Stimulated activated CD8-positive, alpha-beta memory T cell treated with anti-CD3 and anti-CD28 coated beads, Interleukin-7, amount 100 ng/mL, for 24 hours (primary cell): ENCODE data around the gene TENM4.

Experiments
- DNase-seq: peaks from one replicate; pipeline ENCODE4 v3.0.0-alpha.2; 2020; ENCODE audit warnings: low read depth

TENM4 gene

DNA sequence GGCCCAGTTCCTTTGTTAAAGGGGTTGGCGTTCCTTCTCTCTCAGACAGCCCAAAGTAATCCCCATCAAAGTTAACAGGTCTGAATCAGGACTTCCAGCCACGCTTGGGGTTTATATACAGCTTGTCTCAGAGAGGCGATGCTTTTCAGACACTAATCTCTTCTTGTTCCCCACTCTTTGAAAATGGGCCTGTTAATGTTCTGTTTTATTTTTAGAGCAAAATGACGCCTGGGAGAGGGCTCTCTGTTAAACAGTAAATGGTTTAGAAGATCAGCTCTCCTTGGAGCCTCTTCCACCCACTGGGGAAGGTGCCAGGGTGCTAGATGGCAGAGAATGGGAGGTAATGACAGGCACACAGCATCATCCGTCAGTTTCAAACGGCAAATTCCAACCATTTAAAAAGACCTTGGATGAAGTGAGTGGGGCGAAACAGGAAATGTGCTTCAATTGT is 630.2 kb downstream of the TENM4 start:
- DNase-seq: no peak

DNA sequence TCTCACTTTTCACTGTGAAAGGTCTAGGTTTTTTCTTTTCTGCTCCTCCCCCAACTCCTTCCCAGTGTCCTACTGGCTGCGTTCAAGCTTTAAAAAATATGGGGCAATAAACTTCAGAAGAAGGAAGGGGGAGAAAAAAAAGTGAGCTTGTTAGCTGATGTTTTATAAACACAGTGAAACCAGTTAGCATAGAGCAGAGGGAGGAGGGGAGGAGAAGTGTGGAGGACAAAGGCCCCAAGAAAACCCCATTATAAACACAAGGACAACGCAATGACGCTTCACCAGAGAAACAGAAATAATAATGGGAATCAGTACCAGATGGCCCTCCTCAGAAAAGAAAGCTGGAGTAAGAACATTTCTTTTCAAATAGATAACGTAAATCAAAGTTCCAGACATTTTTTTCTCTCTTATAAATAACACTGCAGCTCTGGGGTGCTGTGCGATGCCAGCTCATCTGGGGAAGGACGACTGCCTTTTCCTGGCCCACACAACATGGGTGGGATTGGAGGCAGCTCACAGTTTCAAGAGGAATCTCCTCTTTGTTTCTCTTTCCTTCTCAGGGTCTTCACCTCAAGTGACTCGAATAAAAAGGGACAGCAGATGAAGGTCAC is 630.8 kb downstream of the TENM4 start:
- no peak for DNase-seq

DNA sequence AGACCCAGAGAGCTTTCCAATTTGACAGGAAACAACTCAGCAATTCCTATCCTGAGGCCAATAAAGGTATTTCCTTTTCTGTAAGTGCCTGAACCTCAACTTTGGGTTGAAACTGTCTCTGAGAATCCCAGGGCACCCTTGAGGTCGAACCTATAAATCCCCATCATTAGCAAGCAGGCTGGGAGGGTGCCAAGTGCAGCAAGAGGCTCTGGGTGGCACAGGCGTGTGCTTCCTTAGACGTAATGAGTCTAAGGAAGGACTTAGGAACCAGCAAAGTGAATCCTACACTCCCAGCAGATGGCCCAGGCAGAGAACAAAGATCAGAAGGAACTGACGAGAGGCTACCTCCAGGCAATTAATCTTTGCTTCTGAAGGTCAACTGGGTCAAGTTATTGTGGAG is 631.9 kb downstream of the TENM4 start:
- no peak for DNase-seq

DNA sequence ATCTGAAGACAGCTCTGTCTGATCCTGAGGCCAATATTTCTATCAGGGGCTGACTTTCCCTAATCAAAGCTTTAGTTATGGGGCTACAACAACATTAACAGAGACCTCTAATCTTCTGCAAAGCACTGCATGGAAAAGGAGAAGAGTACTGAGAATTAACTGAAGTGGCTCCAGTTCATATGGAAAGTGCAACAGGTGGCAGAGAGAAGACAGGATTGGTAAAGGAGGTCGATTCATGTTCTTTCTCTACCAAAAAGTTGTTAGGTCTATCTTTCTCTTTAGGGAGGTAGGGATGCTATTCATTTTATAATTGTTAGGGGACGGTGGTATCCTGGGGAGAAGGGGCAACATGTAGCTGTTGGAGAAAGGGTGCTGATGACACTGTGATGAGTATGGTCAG is 633.5 kb downstream of the TENM4 start:
- no peak for DNase-seq

DNA sequence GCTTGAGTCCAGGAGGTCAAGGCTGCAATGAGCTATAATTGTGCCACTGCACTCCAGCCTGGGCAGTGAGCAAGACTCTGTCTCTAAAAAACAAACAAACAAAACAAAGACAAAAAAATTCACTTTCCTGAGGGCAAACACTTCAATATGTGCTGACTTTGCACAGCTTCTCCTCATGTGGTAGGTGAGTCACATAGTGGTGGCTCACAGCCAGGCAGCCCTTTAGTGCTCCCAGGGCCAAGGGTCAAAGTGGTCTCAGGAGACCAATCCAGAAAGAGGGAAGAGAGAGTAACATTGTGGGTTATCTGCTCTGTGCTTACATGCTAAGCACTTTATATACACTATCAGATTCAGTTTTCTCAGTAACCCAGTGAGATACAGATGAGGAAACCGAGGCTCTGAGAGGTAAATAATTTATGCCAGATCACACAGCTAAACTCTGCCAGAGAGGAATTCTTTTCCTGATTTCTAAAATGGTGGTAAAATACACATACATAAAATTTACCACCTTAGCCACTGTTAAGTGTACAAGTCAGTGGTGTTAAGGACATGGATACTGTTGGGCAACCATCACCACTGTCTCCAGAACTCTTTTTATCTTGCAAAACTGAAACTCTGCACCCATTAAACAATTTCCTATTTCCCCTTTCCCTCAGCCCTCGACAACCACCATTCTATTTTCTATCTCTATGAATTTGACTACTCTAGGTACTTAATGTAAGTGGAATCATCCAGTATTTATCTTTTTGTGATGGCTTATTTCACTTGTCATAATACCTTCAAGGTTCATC is 634.4 kb downstream of the TENM4 start:
- no peak for DNase-seq

DNA sequence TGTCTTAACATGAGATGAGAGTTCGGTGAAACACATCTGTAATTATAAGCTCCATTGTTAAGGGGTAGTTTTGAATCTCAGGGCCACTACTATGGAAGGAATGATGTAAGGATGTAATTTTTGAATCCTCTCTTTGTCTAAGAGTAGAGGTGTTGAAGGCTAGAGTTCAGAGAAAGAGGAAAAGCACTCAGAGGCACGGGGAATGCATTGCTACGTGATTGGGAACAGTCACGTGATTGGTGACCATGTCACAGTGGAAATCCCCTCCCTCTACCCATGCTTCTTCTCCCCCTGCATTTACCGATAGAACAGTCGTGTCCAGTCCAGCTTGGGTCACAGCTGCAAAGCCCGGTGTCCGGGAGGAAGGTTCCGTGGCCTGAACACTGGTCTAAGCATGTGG is 635.8 kb downstream of the TENM4 start:
- DNase-seq: no peak

DNA sequence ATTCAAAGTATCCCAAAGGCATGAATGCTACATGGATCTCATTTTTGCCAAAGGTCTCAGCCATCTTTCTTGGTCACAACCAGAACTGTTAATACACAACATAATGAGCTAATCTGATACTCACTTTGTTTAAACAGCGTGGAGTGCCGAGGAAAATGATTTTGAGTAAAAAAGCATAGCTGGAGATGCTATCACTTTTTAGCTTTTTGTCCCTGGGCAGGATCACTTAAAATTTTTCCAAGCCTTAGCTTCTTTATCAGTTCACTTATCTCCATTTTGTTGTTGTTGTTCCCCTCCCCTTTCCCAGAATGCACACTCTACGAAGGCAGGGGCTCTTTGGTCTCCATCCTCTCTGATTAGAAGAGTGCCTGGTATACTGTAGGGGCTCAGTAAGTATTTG is 636.8 kb downstream of the TENM4 start:
- no peak for DNase-seq

DNA sequence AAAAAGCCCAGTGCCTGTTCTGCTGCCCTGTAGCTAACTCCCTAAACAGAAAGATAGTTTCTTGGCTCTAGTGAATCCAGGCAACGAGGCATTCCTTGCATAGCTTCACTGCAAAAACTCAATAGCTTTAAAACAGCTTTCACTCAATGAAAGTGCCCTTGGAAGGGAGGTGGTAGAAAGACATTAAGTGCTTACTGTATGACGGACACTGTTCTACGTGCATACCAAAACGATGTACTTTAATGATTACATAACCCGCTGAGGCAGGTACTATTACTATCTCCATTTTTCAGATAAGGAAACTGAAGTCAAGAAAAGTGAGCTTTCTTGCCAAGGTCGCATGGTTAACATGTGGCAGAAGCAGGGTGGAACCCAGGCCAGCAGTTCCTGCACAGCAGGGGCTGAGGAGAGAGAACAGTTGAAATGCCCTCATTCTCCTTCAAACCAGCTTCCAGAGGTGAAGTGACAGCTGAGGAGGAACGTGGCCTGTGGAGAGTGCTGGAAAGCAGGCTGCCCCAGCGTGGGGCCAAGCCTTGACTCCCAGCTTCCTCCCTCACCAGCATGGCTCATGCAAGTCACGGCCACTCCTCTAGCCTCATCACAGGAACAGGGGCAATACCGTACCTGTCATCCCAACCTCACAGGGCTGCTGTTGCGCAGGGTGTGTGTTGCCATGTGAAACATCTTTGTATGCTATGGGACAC is 638.6 kb downstream of the TENM4 start:
- DNase-seq: no peak

DNA sequence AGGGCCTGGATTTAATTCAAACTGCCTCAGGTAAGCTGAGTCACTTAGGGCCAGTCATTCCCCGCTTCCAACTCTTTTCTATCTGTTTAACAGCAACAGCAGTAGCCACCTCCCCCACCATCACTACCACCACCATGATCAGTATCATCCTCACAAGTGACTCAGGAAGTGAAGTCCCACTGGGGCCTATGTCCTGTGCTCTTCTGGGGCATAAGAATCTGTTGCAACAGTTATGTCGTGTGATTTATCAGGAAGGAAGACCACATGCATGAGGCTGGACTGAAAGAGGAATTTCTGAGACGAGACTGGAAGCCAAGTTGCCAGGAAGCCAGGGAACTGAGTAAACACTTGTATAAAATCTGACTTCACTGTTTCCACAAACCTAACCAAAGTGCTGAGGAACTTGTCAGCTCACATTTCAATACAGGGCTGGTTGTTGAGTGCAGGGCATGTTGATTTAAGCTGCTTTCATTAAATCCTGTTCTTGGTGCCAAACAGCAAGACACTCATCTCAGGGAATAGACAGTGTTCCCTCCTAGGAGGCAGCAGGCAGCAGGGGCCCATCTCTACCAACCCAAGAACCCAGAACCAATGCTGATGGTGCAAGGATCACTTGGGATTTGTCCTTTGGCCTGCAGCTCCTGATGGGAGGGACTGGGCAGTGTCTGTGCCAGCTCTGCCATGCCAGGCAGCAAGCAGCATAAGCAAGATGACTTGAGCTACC is 639.5 kb downstream of the TENM4 start:
- no peak for DNase-seq

DNA sequence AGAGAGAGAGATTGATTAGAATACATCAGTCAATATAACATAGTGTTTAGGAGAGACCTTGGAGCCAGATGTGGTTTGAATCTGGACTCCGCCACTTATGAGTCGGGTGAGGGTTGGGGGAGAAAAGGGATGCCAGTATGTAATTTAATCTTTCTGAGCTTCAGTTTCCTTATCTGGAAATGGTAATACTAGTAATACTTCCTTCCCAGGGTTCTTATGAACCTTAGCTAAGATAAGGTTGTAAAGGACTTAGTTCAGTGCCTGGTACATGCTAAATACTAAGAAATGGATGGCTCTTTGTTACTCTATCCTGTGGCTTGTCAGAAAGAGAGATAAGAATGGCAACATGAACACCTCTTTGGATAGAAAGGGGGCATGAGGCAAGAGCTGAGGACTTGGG is 640.1 kb downstream of the TENM4 start:
- DNase-seq: no peak

DNA sequence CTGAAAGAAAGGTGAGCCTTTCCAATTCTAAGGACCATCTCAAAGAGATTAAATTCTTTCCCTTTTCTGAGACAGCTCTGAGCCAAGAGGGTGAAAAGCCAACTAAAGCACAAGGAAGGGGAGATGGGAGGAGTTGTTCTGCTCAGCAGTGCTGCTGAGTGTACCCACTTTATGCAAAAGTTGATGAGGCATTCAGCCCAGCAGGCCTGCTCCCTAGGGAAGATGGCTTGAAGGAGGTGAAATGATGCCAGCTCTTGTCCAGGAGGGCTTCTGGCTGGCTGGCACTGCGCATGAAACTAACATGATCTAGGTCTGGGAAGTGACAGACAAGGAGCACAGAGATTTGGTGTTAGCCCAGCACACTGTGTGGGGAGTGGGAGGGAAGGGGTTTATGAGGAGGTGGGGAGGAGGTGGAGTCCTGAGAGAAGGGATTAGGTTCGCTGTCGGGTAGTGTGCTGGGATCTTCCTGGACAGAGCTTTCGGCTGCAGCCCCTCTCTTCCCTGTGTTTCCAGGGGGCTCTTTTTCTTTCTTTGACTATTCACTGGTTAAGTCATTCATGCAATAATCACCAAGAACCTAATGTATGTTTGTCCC is 640.6 kb downstream of the TENM4 start:
- DNase-seq: no peak

DNA sequence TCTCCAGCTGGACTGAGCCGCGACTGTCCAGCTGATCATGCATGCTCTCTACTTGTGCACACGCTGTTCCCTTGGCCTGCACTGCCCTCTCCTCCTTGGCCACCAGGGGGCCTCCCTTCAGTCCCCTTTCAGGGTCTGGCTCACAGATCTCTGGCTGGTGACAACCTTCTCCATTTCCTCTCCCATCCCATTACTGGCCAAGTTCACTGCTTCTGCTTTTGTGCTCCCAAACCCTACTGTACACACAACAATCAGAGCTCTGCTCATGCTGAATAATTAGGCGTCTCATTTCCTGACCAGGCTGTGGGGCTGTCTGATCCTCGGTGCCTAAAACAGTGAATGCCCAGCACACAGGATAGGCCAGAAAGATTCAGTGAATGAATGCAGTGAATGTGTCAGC is 642.2 kb downstream of the TENM4 start:
- no peak for DNase-seq

DNA sequence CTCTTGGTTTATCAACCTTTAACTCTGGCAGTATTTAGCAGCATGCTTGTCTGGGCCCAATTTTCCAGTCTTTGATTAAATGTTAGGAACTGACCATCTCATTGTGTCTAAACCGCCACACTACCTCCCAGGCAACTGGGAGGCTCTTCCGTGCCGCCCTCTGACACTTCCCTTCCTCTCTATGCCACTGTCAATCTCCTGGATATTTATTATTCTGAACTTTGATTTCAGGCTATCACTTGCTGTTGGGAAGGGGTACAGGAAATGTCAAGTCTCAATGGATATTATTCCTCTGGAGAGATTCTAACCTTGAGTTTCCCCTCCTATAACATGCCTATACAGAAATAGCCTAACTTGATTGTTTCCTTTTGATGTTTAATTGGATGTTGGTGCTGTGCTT is 643.3 kb downstream of the TENM4 start:
- DNase-seq: no peak

DNA sequence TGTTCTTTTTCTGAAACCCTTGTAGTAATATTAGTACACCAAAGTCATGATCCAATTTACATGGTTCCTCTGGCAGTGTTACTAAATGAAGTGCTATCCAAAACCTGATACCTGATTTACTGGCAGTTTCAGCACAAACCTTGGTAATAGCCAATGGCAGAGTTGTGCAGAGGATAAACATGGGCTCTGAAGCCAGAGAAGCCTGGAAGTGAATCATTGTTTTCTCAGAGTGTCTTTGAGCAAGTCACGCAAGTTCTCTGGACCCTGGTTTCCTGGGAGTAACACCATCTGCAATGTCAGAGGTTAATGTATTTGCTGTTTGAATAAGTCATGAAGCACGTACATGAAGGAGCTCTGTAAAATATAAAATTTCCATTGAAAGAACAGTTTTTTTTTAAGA is 643.9 kb downstream of the TENM4 start:
- DNase-seq: no peak

DNA sequence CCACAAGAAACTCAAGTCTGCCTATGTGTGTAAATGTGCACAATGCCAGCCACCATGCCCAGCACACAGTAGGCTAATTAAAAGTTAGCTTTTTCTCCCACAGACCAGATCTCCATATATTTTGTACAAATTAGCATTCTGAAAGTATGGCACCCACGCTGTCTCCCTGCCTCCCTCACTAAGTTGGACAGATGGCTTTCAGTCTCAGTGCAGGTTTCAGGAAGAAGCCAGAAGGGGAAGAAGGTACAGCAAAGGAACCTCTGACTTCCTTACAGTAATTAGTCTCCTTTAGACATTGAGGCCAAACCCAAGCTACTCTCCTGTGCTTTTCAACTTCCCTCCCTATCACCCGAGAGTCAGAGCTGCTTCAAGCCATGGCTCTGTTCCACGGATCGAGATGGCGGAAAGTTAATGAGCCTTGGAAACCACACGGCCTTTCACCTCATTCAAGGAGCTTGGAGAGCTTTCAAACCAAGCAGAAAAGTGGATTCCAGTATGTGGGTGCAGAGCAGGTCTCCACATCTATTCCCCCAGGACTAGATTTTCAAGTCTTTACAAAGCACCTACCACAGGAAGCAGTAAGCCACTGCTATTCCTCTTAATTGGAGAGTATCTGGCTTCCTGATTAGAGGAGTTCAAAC is 645.1 kb downstream of the TENM4 start:
- DNase-seq: no peak

DNA sequence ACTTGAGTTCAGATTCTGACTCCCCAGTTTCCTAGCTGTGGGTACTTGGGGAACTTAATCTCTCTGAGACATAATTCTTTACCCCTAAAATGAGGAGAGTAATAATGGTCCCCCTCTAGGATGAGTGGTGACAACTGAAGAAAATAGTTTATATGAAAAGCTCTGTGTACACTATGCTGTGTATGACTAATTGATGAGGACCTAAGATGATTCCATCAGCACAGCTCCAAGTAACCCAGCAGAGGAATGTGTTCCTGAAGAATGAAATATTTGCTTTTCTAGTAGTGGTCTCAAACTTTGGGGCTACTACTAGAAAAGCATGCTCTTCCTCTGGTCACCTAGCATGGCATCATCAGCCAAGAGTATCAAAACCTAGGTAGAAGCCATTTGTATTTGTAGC is 648.9 kb downstream of the TENM4 start:
- DNase-seq: no peak

DNA sequence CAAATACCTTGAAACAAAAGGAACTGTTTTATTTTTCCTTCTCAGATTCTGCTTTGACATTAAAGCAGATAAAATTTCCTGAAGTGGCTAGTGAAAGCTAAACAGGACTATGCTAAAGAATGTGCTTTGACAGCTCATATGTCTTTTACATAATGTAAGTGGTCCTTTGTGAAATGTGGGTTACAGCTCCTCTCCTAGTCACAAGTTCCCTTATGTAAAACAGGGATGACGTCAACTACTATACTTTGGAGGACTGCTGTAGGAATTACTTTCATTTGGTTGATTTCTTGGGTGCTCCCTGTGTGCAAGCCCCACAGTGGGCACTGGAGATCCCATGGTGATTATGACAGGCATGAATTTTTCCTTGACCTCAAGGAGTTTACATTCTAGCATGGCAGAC is 649.6 kb downstream of the TENM4 start:
- DNase-seq: no peak

DNA sequence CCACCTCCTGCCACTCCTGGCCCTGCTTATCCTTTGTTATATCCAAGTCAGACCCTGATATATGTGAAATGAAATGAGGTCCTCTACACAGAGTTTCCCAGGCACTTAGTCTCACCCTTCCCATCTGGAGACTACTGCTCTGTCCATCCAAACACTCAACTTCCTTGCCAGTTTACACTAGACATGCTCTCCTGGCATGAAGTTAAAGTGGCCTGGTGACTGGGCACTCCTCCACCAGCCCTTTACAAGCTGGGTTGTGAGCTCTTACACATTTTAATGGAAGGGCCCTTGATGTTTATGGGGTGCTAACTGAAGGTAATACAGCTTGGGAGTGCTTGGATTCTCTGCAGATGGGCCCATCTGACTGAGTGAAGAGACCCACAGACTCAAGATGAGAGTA is 650.0 kb downstream of the TENM4 start:
- no peak for DNase-seq

DNA sequence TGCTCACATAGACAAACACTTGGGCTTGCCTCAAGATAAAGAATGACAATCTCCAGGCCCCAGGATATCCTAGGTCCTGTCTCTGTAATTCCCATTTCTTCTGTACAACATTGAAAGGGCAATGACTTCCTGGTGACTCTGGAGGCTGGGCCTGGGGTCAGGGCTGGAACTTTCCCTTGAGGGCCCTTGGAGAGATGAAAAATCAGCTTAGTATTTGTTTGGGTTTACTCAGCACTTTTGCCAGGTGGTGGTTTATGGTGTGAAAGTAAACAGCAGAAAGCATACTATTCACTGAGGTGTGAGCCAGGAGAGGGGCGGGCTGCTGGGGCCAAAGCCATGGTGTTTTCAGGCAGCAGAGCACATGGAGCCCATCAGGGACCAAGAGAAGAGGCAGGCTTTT is 651.5 kb downstream of the TENM4 start:
- no peak for DNase-seq

DNA sequence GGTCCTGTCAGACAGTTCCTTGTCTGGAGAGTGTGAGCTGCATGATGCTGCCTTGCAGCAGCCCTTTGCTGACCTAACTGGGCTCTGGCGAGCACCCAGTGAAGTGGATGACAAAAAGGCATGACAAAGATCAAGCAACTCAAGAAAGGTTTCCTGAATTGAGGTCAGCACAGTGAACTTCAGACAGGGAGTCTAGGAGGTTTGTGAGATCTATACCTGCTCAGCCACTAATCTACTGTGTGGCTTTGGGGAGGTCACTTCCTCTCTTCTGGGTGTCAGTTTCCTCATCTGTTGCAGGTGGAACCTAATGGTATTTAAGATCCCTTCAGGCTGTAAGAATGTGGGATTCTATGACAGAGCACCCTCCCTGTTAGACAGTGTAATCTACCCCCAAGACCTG is 652.3 kb downstream of the TENM4 start:
- no peak for DNase-seq

DNA sequence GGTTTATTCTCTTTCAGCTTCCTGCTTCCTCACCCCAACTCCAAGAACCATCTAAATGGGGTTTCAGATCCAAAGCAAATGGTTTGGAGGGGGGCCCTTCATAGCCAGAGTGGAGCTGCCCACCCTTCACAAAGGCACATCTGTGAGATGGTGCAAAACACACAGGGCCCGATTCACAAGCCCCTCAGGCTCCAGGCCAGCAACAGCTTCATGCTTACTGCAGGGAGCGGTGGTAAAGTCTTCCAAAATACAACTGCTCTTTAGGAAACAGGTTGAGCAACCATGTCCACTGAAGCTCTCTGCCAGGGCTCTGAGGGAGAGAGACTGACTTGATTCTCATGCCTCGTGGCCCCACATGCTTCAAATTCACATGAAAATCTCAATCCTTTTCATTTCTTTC is 653.1 kb downstream of the TENM4 start:
- DNase-seq: no peak

DNA sequence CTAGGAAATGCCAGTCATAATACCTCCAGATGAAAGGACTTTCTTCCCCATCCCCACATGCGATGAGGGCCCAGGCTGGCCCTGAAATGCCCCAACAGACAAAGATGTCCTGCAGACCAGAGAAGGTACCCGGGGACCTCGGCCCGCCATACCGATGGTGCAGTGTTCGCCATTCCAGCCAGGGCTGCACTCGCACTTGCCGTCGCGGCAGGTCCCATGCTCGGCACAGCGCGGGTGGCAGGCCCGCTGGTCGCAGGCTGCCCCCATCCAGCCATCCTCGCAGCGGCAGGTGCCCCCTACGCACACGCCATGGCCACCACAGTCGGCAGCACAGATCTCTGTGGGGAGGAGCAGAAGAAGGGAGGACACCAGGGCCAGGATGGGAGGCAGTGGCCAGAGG is 654.1 kb downstream of the TENM4 start:
- no peak for DNase-seq
